HCT116 (cell line): ENCODE measurements around the gene TMEM240.

Experiments used
- CBX3 ChIP-seq: IDR thresholded peaks from 2 replicates; pipeline ENCODE4 v1.6.1; 2012; ENCODE audit warnings: low read depth
- CTCF ChIP-seq, 3 experiments: fragments of 200-600 bp in 1 of 3; sonication (generic) in 1 of 3; IDR thresholded peaks in 2 of 3; conservative IDR thresholded peaks in 1 of 3; 2 replicates each; pipeline ENCODE4 v1.5.1; 2012 to 2017; ENCODE audit warnings: low read depth in 2 of 3, low read length in 2 of 3, antibody characterized with exemption in 1 of 3, borderline replicate concordance in 1 of 3, control low read depth in 1 of 3, mild to moderate bottlenecking in 1 of 3, mixed read lengths in 1 of 3, mixed run types in 1 of 3, moderate library complexity in 1 of 3; ENCODE audit not compliant: insufficient read depth in 1 of 3
- EZH2 ChIP-seq: fragments of 200-600 bp; sonication (generic); IDR thresholded peaks from 2 replicates; pipeline ENCODE4 v1.6.1; 2017; ENCODE audit warnings: antibody characterized with exemption, mixed run types
- JUND ChIP-seq: IDR thresholded peaks from 2 replicates; pipeline ENCODE4 v1.6.1; 2012
- MAX ChIP-seq: IDR thresholded peaks from 2 replicates; pipeline ENCODE4 v1.6.1; 2012
- POLR2A ChIP-seq: IDR thresholded peaks from 2 replicates; pipeline ENCODE4 v1.7.0; 2011; ENCODE audit warnings: borderline replicate concordance; ENCODE audit not compliant: insufficient read depth, insufficient read length; ENCODE audit errors: extremely low read depth
- POLR2AphosphoS5 ChIP-seq: IDR thresholded peaks from 2 replicates; pipeline ENCODE4 v1.6.1; 2011; ENCODE audit warnings: mild to moderate bottlenecking, low read depth, low read length, moderate library complexity
- SP1 ChIP-seq: IDR thresholded peaks from 2 replicates; pipeline ENCODE4 v1.6.1; 2012; ENCODE audit warnings: low read depth
- ZNF274 ChIP-seq: fragments of 200-500 bp; sonication (Bioruptor generic); IDR thresholded peaks from 2 replicates; pipeline ENCODE4 v1.6.1; 2014; ENCODE audit warnings: mild to moderate bottlenecking, low read depth, low read length, inconsistent platforms

- TF ChIP-seq MAX (peak; percentile 14), ZNF274 (no peak), CTCF (IDR thresholded peaks at IDR 0.05 in 2 of 3, conservative IDR thresholded peaks at IDR 0.05 in 1 of 3; ENCODE audit: borderline replicate concordance in 1 of 3, insufficient read depth in 1 of 3, low read depth in 2 of 3, low read length in 2 of 3) (peak in 1 of 3 experiments; percentile 26; a peak in 2 of 6 replicates), CBX3 (no peak), SP1 (no peak), POLR2A (peak; percentile 2), EZH2 (no peak), POLR2AphosphoS5 (no peak), JUND (no peak; the same call in 1 of the 2 replicates)
Measured at GRCh38 chr1:1573843-1574720, 33.7 kb upstream of the TMEM240 start.
